GM23338 (cell line): ENCODE results near the gene ATF7. TPM values are rescaled to one million over a fixed set of nuclear protein-coding genes. Genes with fewer than 3 reads are reported as not detected.

ENCODE experiments used
- ATAC-seq: fragments of 200-7000 bp; cut with Tn5 transposase; 3 replicates; pipeline ENCODE4 v1.9.1; 2020
- DNase-seq: peaks from one replicate; pipeline ENCODE4 v3.0.0-alpha.2; 2015; ENCODE audit warnings: low spot score
- H2AFZ ChIP-seq: fragments of 200-600 bp; sonication (generic); 2 replicates; pipeline ENCODE4 v1.8.0; 2016; ENCODE audit warnings: antibody characterized with exemption, mild to moderate bottlenecking, moderate library complexity
- H3F3A ChIP-seq: fragments of 200-600 bp; sonication (generic); replicated peaks from 2 replicates; pipeline ENCODE4 v1.8.0; 2017; ENCODE audit warnings: antibody characterized with exemption, mixed run types, low read depth
- H3K27ac ChIP-seq: fragments of 200-600 bp; sonication (generic); 2 replicates; pipeline ENCODE4 v1.6.1; 2016; ENCODE audit warnings: low read depth
- H3K27me3 ChIP-seq: fragments of 200-600 bp; sonication (generic); 2 replicates; pipeline ENCODE4 v1.8.0; 2016; ENCODE audit warnings: mild to moderate bottlenecking, mixed run types, moderate library complexity; ENCODE audit not compliant: insufficient read depth
- H3K36me3 ChIP-seq: fragments of 200-600 bp; sonication (generic); 2 replicates; pipeline ENCODE4 v1.8.0; 2016; ENCODE audit warnings: mild to moderate bottlenecking; ENCODE audit not compliant: insufficient read depth
- H3K4me1 ChIP-seq: fragments of 200-600 bp; sonication (generic); 2 replicates; pipeline ENCODE4 v1.8.0; 2016; ENCODE audit warnings: mild to moderate bottlenecking, moderate library complexity; ENCODE audit not compliant: insufficient read depth
- H3K4me2 ChIP-seq: fragments of 200-600 bp; sonication (generic); 2 replicates; pipeline ENCODE4 v1.7.1; 2017; ENCODE audit warnings: mixed run types
- H3K4me3 ChIP-seq: fragments of 200-600 bp; sonication (generic); 2 replicates; pipeline ENCODE4 v1.6.1; 2016; ENCODE audit warnings: mixed run types
- H3K79me2 ChIP-seq: fragments of 200-600 bp; sonication (generic); replicated peaks from 2 replicates; pipeline ENCODE4 v1.8.0; 2017; ENCODE audit warnings: mild to moderate bottlenecking; ENCODE audit not compliant: insufficient read depth
- H3K9me2 ChIP-seq: fragments of 200-600 bp; sonication (generic); 2 replicates; pipeline ENCODE4 v1.8.0; 2017; ENCODE audit not compliant: insufficient read depth
- H4K20me1 ChIP-seq: fragments of 200-600 bp; sonication (generic); replicated peaks from 2 replicates; pipeline ENCODE4 v1.8.0; 2017; ENCODE audit warnings: mild to moderate bottlenecking; ENCODE audit not compliant: insufficient read depth
- H3K27ac Mint-ChIP-seq: 2 replicates; pipeline ENCODE4 v1.8.0; 2020; ENCODE audit warnings: inconsistent platforms, mild to moderate bottlenecking, moderate library complexity, mixed read lengths
- H3K27me3 Mint-ChIP-seq: 3 replicates; pipeline ENCODE4 v1.8.0; 2022; ENCODE audit warnings: low read depth, mild to moderate bottlenecking, moderate library complexity, mixed read lengths, inconsistent platforms; ENCODE audit not compliant: insufficient read depth, poor library complexity
- H3K36me3 Mint-ChIP-seq: 3 replicates; pipeline ENCODE4 v1.8.0; 2021; ENCODE audit warnings: low read depth, mild to moderate bottlenecking, inconsistent platforms, moderate library complexity, mixed read lengths
- H3K4me1 Mint-ChIP-seq: 3 replicates; pipeline ENCODE4 v1.8.0; 2020; ENCODE audit warnings: mild to moderate bottlenecking, inconsistent platforms, mixed read lengths
- H3K4me3 Mint-ChIP-seq: 3 replicates; pipeline ENCODE4 v1.8.0; 2021; ENCODE audit warnings: moderate library complexity, mild to moderate bottlenecking, inconsistent platforms, mixed read lengths
- H3K9me3 Mint-ChIP-seq: 3 replicates; pipeline ENCODE4 v1.8.0; 2020; ENCODE audit warnings: moderate library complexity, mild to moderate bottlenecking, inconsistent platforms, mixed read lengths
- CREB1 ChIP-seq: fragments of 250-450 bp; sonication (Bioruptor Pico); IDR thresholded peaks from 2 replicates; pipeline ENCODE4 v1.5.0; 2020; ENCODE audit warnings: low read depth, mild to moderate bottlenecking, moderate library complexity
- ETS1 ChIP-seq: IDR thresholded peaks from 2 replicates; pipeline ENCODE4 v1.6.1; 2016; ENCODE audit warnings: antibody characterized with exemption
- EZH2 ChIP-seq: fragments of 200-600 bp; sonication (generic); IDR thresholded peaks from one replicate; pipeline ENCODE4 v1.8.0; 2017; ENCODE audit warnings: antibody characterized with exemption, mild to moderate bottlenecking, low read depth; ENCODE audit not compliant: unreplicated experiment
- EZH2phosphoT487 ChIP-seq: fragments of 200-600 bp; sonication (generic); IDR thresholded peaks from one replicate; pipeline ENCODE4 v1.8.1; 2018; ENCODE audit warnings: antibody characterized with exemption; ENCODE audit not compliant: unreplicated experiment
- JUNB ChIP-seq: IDR thresholded peaks from one replicate; pipeline ENCODE4 v1.6.1; 2016; ENCODE audit warnings: antibody characterized with exemption; ENCODE audit not compliant: unreplicated experiment
- NANOG ChIP-seq: IDR thresholded peaks from 2 replicates; pipeline ENCODE4 v1.6.1; 2016; ENCODE audit warnings: antibody characterized with exemption, borderline replicate concordance
- POLR2AphosphoS5 ChIP-seq: IDR thresholded peaks from 2 replicates; pipeline ENCODE4 v1.6.1; 2016; ENCODE audit warnings: antibody characterized with exemption, low read depth
- STAT1 ChIP-seq: IDR thresholded peaks from one replicate; pipeline ENCODE4 v1.6.1; 2016; ENCODE audit warnings: antibody characterized with exemption; ENCODE audit not compliant: unreplicated experiment
- ZNF114 ChIP-seq: fragments of 250-450 bp; sonication (Bioruptor Pico); IDR thresholded peaks from 2 replicates; pipeline ENCODE4 v1.5.0; 2020; ENCODE audit warnings: mild to moderate bottlenecking, moderate library complexity
- ZNF331 ChIP-seq: fragments of 250-450 bp; sonication (Bioruptor Pico); IDR thresholded peaks from 2 replicates; pipeline ENCODE4 v1.5.0; 2020; ENCODE audit warnings: low read depth, mild to moderate bottlenecking, moderate library complexity
- ZNF462 ChIP-seq: fragments of 250-450 bp; sonication (Bioruptor Pico); IDR thresholded peaks from 2 replicates; pipeline ENCODE4 v1.5.0; 2020; ENCODE audit warnings: mild to moderate bottlenecking, moderate library complexity
- polyA plus RNA-seq: library from polyadenylated mRNA; unstranded; fragments of >200 nt; fragmentation: Nextera tagmentation; extraction: Ambion mirVana; gene quantifications from 2 replicates; pipeline ENCODE4 v1.2.1, GENCODE V29; 2016
- total RNA-seq: library from RNA; depleted of rRNA; stranded (reverse); fragments of >200 nt; shearing (Covaris generic); gene quantifications from 2 replicates; pipeline ENCODE4 v1.2.3, GENCODE V29; 2014
- TF ChIP-seq, protein P1 (sequence below), 2 experiments: fragments of 200-600 bp in 1 of 2; sonication (generic) in 1 of 2; conservative IDR thresholded peaks; 2 replicates each; pipeline versions ENCODE4 v1.5.1 to v1.6.1; 2016 to 2017; ENCODE audit warnings: antibody characterized with exemption in 2 of 2, low read depth in 2 of 2, mild to moderate bottlenecking in 2 of 2, moderate library complexity in 1 of 2
- TF ChIP-seq, protein P2 (sequence below): IDR thresholded peaks from one replicate; pipeline ENCODE4 v1.6.1; 2018; ENCODE audit warnings: antibody characterized with exemption; ENCODE audit not compliant: unreplicated experiment

Gene ATF7
- total and polyA plus RNA-seq, 2 experiments from 2014 or later = 13.9 to 16.3 TPM

DNA sequence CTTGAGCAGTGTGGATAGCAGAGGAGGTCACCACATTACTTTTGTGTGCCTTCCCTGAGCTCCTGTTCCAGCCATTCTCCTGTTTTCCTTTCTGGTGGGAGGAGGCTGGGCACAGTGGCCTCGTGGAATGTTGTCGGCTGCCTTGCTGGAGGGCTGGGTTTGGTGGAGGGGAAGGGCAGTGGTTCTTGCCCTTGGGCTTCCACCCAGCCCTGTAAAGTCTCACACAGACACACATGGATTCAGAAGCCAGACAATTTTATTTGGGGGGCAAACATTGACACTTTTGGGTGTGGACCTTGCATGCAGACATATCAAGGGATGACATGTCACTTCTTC lies 119.8 kb downstream of the ATF7 start:
- no peak overlapping the region for H3K27ac ChIP-seq
- H3K36me3 Mint-ChIP-seq = peaks cover 35% of the 10 kb centered on the region
- peaks cover 12% of the 10 kb centered on the region for H3K79me2 ChIP-seq
- H3F3A ChIP-seq = peaks cover 4% of the 10 kb centered on the region; the same call in 1 of the 2 replicates
- H3K27me3 Mint-ChIP-seq = peaks cover 15% of the 10 kb centered on the region
- H3K4me3 Mint-ChIP-seq = no peak overlapping the region
- no peaks in the 10 kb centered on the region for H3K9me2 ChIP-seq
- peaks cover 8% of the 10 kb centered on the region for H3K4me1 ChIP-seq
- DNase-seq (no peak), ATAC-seq (no peak)
- no peak overlapping the region for H3K27ac Mint-ChIP-seq
- H3K9me3 Mint-ChIP-seq = no peaks in the 10 kb centered on the region; the same call in 2 of the 3 replicates
- no peaks in the 10 kb centered on the region for H3K27me3 ChIP-seq
- H4K20me1 ChIP-seq = no peaks in the 10 kb centered on the region
- TF ChIP-seq, protein P1, sequence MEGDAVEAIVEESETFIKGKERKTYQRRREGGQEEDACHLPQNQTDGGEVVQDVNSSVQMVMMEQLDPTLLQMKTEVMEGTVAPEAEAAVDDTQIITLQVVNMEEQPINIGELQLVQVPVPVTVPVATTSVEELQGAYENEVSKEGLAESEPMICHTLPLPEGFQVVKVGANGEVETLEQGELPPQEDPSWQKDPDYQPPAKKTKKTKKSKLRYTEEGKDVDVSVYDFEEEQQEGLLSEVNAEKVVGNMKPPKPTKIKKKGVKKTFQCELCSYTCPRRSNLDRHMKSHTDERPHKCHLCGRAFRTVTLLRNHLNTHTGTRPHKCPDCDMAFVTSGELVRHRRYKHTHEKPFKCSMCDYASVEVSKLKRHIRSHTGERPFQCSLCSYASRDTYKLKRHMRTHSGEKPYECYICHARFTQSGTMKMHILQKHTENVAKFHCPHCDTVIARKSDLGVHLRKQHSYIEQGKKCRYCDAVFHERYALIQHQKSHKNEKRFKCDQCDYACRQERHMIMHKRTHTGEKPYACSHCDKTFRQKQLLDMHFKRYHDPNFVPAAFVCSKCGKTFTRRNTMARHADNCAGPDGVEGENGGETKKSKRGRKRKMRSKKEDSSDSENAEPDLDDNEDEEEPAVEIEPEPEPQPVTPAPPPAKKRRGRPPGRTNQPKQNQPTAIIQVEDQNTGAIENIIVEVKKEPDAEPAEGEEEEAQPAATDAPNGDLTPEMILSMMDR (conservative IDR thresholded peaks at IDR 0.05; ENCODE audit: low read depth in 2 of 2) = no peak
- TF ChIP-seq EZH2 (no peak), STAT1 (no peak), CREB1 (CRISPR knock-in tag) (no peak), ZNF462 (no peak), ZNF114 (no peak), POLR2AphosphoS5 (no peak), JUNB (no peak), ZNF331 (CRISPR knock-in tag) (no peak), EZH2phosphoT487 (no peak), NANOG (no peak), ETS1 (no peak)
- TF ChIP-seq, protein P2, sequence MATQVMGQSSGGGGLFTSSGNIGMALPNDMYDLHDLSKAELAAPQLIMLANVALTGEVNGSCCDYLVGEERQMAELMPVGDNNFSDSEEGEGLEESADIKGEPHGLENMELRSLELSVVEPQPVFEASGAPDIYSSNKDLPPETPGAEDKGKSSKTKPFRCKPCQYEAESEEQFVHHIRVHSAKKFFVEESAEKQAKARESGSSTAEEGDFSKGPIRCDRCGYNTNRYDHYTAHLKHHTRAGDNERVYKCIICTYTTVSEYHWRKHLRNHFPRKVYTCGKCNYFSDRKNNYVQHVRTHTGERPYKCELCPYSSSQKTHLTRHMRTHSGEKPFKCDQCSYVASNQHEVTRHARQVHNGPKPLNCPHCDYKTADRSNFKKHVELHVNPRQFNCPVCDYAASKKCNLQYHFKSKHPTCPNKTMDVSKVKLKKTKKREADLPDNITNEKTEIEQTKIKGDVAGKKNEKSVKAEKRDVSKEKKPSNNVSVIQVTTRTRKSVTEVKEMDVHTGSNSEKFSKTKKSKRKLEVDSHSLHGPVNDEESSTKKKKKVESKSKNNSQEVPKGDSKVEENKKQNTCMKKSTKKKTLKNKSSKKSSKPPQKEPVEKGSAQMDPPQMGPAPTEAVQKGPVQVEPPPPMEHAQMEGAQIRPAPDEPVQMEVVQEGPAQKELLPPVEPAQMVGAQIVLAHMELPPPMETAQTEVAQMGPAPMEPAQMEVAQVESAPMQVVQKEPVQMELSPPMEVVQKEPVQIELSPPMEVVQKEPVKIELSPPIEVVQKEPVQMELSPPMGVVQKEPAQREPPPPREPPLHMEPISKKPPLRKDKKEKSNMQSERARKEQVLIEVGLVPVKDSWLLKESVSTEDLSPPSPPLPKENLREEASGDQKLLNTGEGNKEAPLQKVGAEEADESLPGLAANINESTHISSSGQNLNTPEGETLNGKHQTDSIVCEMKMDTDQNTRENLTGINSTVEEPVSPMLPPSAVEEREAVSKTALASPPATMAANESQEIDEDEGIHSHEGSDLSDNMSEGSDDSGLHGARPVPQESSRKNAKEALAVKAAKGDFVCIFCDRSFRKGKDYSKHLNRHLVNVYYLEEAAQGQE = no peak
- no peaks in the 10 kb centered on the region; the same call in 1 of the 2 replicates for H3K36me3 ChIP-seq
- H3K4me3 ChIP-seq = no peak overlapping the region
- H3K4me1 Mint-ChIP-seq = peaks cover 15% of the 10 kb centered on the region
- no peak overlapping the region for H2AFZ ChIP-seq
- H3K4me2 ChIP-seq = no peak overlapping the region
